Neural crest cell (in vitro differentiated cells): ENCODE results near the gene GLIPR2. TPM values are rescaled to one million over a fixed set of nuclear protein-coding genes. Genes with fewer than 3 reads are reported as not detected.
A peak's percentile ranks its signal among the peaks of the same experiment; 100 is the strongest.
"Not testable (repeated sequence)": the region's sequence is repeated elsewhere in the genome, so short reads cannot be mapped to it uniquely, and the experiment has no call there.

Source experiments
- DNase-seq: peaks from one replicate; pipeline ENCODE4 v3.0.0; 2021; ENCODE audit warnings: low read depth, mixed read lengths, low spot score
- H3K27ac Mint-ChIP-seq: one replicate; pipeline ENCODE4 v1.8.0; 2021; ENCODE audit warnings: mild to moderate bottlenecking, mixed read lengths; ENCODE audit not compliant: unreplicated experiment
- H3K27me3 Mint-ChIP-seq: 2 replicates; pipeline ENCODE4 v1.8.0; 2021; ENCODE audit warnings: low read depth, mild to moderate bottlenecking, mixed read lengths
- H3K36me3 Mint-ChIP-seq: 2 replicates; pipeline ENCODE4 v1.8.0; 2021; ENCODE audit warnings: low read depth, mild to moderate bottlenecking, mixed read lengths
- H3K4me1 Mint-ChIP-seq: 2 replicates; pipeline ENCODE4 v1.8.0; 2021; ENCODE audit warnings: mixed read lengths
- H3K4me3 Mint-ChIP-seq: one replicate; pipeline ENCODE4 v1.8.0; 2021; ENCODE audit warnings: mild to moderate bottlenecking, mixed read lengths
- H3K9me3 Mint-ChIP-seq: 2 replicates; pipeline ENCODE4 v1.8.0; 2021; ENCODE audit warnings: mixed read lengths
- total RNA-seq: library from RNA; stranded (reverse); gene quantifications from 2 replicates; pipeline ENCODE4 v1.2.1, GENCODE V29; 2021
- TF ChIP-seq, protein P1 (sequence below): fragments of 200-600 bp; sonication (generic); conservative IDR thresholded peaks from 2 replicates; pipeline ENCODE4 v1.5.0; 2021; ENCODE audit warnings: antibody characterized with exemption, mild to moderate bottlenecking

Gene GLIPR2
- total RNA-seq, 1 donor from 2014 or later: 24.2 TPM

- TF ChIP-seq, protein P1, sequence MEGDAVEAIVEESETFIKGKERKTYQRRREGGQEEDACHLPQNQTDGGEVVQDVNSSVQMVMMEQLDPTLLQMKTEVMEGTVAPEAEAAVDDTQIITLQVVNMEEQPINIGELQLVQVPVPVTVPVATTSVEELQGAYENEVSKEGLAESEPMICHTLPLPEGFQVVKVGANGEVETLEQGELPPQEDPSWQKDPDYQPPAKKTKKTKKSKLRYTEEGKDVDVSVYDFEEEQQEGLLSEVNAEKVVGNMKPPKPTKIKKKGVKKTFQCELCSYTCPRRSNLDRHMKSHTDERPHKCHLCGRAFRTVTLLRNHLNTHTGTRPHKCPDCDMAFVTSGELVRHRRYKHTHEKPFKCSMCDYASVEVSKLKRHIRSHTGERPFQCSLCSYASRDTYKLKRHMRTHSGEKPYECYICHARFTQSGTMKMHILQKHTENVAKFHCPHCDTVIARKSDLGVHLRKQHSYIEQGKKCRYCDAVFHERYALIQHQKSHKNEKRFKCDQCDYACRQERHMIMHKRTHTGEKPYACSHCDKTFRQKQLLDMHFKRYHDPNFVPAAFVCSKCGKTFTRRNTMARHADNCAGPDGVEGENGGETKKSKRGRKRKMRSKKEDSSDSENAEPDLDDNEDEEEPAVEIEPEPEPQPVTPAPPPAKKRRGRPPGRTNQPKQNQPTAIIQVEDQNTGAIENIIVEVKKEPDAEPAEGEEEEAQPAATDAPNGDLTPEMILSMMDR: no peak
- H3K36me3 Mint-ChIP-seq: no peaks in the 10 kb centered on the region
- H3K4me3 Mint-ChIP-seq: no peak overlapping the region
- no peak overlapping the region for H3K27ac Mint-ChIP-seq
- H3K4me1 Mint-ChIP-seq: no peaks in the 10 kb centered on the region
- DNase-seq: no peak
- H3K27me3 Mint-ChIP-seq: peaks cover 4% of the 10 kb centered on the region
- no peaks in the 10 kb centered on the region for H3K9me3 Mint-ChIP-seq
Measured at GRCh38 chr9:36174271-36174670, 37.7 kb downstream of the GLIPR2 start.

DNA sequence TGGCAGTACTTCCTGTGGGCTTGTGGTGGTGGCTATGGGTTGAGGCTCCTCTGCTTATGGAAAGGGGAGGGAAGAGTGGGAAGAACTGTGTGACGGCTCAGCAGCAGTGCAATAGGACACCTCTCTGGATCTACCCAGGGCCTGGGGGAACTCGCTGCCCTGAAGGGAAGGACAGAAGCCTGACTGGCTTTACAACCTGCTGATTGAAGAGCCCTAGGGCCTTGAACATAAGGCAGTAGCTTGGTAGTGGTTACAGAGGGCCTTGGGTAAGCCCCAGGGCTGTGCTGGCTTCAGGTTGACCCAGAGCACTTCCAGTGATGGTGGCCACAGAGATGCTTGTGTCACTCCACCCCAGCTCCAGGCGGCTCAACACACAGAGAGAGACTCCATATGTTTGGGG lies 38.2 kb downstream of the GLIPR2 start:
- Mint-ChIP-seq H3K27ac (peak overlapping the region; percentile 38), H3K4me1 (no peaks in the 10 kb centered on the region), H3K4me3 (no peak overlapping the region), H3K9me3 (no peaks in the 10 kb centered on the region), H3K36me3 (no peaks in the 10 kb centered on the region), H3K27me3 (peaks cover 4% of the 10 kb centered on the region)
- DNase-seq: no peak
- TF ChIP-seq, protein P1: no peak

GRCh38 chr9:36175209-36175608 lies 38.7 kb downstream of the GLIPR2 start:
- DNase-seq, H3K4me1 Mint-ChIP-seq, H3K27ac Mint-ChIP-seq, H3K9me3 Mint-ChIP-seq, H3K36me3 Mint-ChIP-seq, H3K27me3 Mint-ChIP-seq, H3K4me3 Mint-ChIP-seq: not testable (repeated sequence)

DNA sequence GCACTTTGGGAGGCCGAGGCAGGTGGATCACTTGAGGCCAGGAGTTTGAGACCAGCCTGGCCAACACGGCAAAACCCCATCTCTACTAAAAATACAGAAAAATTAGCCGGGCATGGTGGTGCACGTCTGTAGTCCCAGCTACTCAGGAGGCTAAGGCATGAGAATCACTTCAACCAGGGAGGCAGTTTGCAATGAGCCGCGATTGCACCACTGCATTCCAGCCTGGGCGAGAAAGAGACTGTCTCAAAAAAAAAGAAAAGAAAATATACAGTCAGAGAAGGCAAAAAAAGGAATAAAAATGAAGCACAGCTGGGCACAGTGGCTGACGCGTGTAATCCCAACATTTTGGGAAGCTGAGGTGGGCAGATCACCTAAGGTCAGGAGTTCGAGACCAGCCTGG lies 40.0 kb downstream of the GLIPR2 start:
- DNase-seq, H3K27ac Mint-ChIP-seq, H3K4me1 Mint-ChIP-seq, H3K36me3 Mint-ChIP-seq, H3K9me3 Mint-ChIP-seq, H3K4me3 Mint-ChIP-seq, H3K27me3 Mint-ChIP-seq: not testable (repeated sequence)

GRCh38 chr9:36177571-36177970 lies 41.0 kb downstream of the GLIPR2 start:
- peaks cover 6% of the 10 kb centered on the region for H3K27me3 Mint-ChIP-seq
- no peak for DNase-seq
- H3K9me3 Mint-ChIP-seq: peaks cover 5% of the 10 kb centered on the region
- H3K36me3 Mint-ChIP-seq: no peaks in the 10 kb centered on the region
- TF ChIP-seq, protein P1: no peak
- H3K27ac Mint-ChIP-seq: no peak overlapping the region
- no peak overlapping the region for H3K4me3 Mint-ChIP-seq
- H3K4me1 Mint-ChIP-seq: no peaks in the 10 kb centered on the region

DNA sequence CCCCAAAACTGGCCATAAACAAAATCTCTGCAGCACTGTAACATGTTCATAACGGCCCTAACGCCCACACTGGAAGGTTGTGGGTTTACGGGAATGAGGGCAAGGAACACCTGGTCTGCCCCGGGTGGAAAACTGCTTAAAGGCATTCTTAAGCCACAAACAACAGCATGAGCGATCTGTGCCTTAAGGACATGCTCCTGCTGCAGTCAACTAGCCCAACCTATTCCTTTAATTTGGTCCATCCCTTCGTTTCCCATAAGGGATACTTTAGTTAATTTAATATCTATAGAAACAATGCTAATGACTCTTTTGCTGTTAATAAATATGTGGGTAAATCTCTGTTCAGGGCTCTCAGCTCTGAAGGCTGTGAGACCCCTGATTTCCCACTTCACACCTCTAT lies 43.7 kb downstream of the GLIPR2 start:
- not testable (repeated sequence) for H3K4me1 Mint-ChIP-seq, H3K9me3 Mint-ChIP-seq, DNase-seq, H3K4me3 Mint-ChIP-seq, H3K27ac Mint-ChIP-seq, H3K36me3 Mint-ChIP-seq, H3K27me3 Mint-ChIP-seq

DNA sequence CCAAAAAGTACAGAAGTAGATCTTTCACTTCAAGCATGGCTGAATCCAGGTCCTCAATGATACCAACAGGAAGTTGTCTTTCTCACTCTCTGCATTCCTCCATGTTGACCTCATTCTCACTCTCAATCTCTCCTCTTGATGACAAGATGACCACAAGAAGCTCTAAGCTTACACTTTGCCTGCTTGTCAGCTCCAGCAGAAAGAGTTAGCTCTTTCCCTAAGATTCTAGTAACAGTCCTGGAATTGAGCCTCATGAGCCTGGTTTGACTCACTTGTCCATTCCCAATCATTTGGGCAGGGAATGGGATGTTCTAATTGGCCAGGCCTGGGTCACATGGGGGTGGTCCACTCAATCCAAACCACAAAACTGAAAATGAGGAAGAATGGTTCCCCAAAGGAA lies 50.9 kb downstream of the GLIPR2 start:
- TF ChIP-seq, protein P1: no peak
- Mint-ChIP-seq H3K27me3 (peaks cover 9% of the 10 kb centered on the region), H3K36me3 (no peaks in the 10 kb centered on the region), H3K9me3 (no peaks in the 10 kb centered on the region), H3K4me1 (peaks cover 25% of the 10 kb centered on the region), H3K4me3 (peak overlapping the region; percentile 2), H3K27ac (no peak overlapping the region)
- DNase-seq: no peak
